GM19099 (cell line): Measurements from ENCODE around the gene PODNL1.

Experiments
- POLR2A ChIP-seq: IDR thresholded peaks from 3 replicates; pipeline ENCODE4 v1.6.1; 2011; ENCODE audit warnings: low read depth; ENCODE audit not compliant: insufficient read length; ENCODE audit errors: extremely low read depth

The PODNL1 gene

DNA sequence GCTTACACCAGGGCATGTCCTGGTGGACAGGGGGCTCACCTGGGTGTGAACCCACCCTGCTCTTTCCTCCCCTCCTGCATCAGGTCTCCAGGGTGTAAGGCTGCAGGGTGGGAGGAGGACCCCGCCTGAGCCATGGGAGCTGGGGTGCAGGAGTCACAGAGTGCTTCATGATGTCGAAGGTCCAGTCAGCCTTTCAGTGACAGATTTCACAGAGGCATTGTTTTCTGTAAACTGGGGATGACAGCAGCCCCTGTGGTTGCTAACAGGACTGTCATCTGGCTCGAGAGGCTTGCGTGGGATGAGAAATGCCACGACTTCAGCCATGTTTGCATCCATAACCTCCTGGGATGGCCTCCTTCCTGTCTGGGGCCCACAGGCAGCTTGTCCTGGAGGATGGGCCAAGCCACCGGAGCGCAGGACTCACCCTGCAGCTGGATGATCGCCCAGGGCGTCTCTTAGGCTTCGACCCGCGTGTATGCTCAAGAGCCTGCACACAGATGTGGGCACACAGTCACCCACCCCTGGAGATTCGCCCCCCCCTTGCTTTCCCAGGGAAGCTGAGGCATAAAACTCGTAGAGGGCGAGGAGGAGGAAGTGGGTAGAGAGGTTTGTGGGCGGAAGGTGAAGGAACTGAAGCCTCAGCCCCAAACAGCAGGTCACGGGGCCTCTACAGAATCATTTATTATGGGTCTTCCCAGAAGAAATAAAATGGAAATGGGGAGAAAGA is 56.4 kb downstream of the PODNL1 start:
- no peak for TF ChIP-seq POLR2A

GRCh38 chr19:13881251-13881691 is 56.9 kb downstream of the PODNL1 start:
- TF ChIP-seq POLR2A: no peak
